Spleen (tissue), 7 donors: ENCODE measurements around the gene SORCS3.

Source experiments
- POLR2A ChIP-seq, 3 donors: fragments of 450-650 bp; IDR thresholded peaks; one replicate each; pipeline ENCODE4 v1.5.1; 2017; ENCODE audit warnings: antibody characterized with exemption in 3 of 3, mild to moderate bottlenecking in 1 of 3
- POLR2AphosphoS5 ChIP-seq, 3 donors: sonication (generic); formaldehyde crosslinking; IDR thresholded peaks; one replicate each; pipeline ENCODE4 v1.5.1; 2017; ENCODE audit warnings: antibody characterized with exemption in 3 of 3
- TF ChIP-seq, protein P1 (sequence below), 11 experiments: fragments of 200-600 bp in 7 of 11; fragments of 450-650 bp in 4 of 11; sonication (generic) in 4 of 11; IDR thresholded peaks in 8 of 11; conservative IDR thresholded peaks in 3 of 11; 1 replicate in 7 of 11; 2 replicates in 4 of 11; pipeline versions ENCODE4 v1.4.0 to v1.8.0; 2016 to 2021; ENCODE audit warnings: antibody characterized with exemption in 11 of 11, inconsistent platforms in 4 of 11, mild to moderate bottlenecking in 1 of 11
- donor health status: DM: no; HTN: no; CAD: no; lungs with moderate emphysema.
- donor health status: DM: no; HTN: no; CAD: no.
- donor health status: DM: no; HTN: no; CAD: no.

DNA sequence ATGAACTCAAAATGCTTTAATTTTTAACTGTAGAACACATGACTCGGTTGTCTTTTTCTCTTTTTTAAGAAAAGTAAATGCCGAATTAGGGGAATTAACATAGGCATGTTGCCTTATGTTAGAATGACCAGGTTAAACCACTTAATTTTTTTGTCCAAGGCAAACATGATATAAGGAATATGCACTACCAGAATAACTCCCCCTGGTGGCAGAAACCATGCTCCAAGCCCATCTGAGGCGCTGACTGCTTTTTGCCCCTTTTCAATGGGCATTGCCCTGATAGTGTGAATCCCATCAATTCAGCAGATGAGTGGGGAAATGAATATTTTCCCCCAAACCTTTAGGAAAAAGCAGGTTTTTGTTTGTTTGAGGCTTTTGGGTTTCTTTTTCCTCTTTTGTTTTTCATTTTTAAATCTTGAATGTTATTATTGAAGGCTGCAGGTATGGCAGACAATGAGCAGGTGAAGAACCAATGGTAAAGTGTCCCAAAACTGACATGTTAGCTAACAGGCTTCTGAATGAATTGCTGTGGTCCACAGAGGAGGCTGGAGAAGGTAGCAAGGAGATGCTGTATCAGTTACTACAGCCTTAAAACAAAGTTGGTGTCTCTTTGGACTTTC, 284.3 kb downstream of the SORCS3 start:
- TF ChIP-seq, protein P1, sequence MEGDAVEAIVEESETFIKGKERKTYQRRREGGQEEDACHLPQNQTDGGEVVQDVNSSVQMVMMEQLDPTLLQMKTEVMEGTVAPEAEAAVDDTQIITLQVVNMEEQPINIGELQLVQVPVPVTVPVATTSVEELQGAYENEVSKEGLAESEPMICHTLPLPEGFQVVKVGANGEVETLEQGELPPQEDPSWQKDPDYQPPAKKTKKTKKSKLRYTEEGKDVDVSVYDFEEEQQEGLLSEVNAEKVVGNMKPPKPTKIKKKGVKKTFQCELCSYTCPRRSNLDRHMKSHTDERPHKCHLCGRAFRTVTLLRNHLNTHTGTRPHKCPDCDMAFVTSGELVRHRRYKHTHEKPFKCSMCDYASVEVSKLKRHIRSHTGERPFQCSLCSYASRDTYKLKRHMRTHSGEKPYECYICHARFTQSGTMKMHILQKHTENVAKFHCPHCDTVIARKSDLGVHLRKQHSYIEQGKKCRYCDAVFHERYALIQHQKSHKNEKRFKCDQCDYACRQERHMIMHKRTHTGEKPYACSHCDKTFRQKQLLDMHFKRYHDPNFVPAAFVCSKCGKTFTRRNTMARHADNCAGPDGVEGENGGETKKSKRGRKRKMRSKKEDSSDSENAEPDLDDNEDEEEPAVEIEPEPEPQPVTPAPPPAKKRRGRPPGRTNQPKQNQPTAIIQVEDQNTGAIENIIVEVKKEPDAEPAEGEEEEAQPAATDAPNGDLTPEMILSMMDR (IDR thresholded peaks at IDR 0.05 in 8 of 11, conservative IDR thresholded peaks at IDR 0.05 in 3 of 11): peak in 8 of 11 experiments; percentile 4 to 69 (median 50)
- TF ChIP-seq POLR2A (IDR thresholded peaks at IDR 0.05) (no peak), POLR2AphosphoS5 (IDR thresholded peaks at IDR 0.05) (no peak)
